ENCODE results near the gene PLCB4.

The PLCB4 gene

GRCh38 chr20:9454791-9455190 is 385.9 kb downstream of the PLCB4 start:
- Histone ChIP-seq H3K27me3 (ENCODE audit: control insufficient read depth, insufficient read depth, low read length) (no peaks in the 10 kb centered on the region), H3K36me3 (ENCODE audit: control insufficient read depth, insufficient read depth, low read length) (no peaks in the 10 kb centered on the region), H3K4me1 (ENCODE audit: control insufficient read depth, insufficient read depth, low read length) (no peaks in the 10 kb centered on the region), H3K9me3 (ENCODE audit: control insufficient read depth, insufficient read depth, low read length) (no peaks in the 10 kb centered on the region), H3K27ac (ENCODE audit: low read length) (no peak overlapping the region), H3K4me3 (ENCODE audit: low read length) (no peak overlapping the region)
- no peak for DNase-seq (ENCODE audit: low read depth, low spot score)
- no CpG with 5 or more reads among the region's 2 CpGs for WGBS (ENCODE audit: insufficient coverage, insufficient read length)

- no peaks in the 10 kb centered on the region for H3K27me3 ChIP-seq (ENCODE audit: control insufficient read depth, insufficient read depth, low read length)
- no peaks in the 10 kb centered on the region for H3K36me3 ChIP-seq (ENCODE audit: control insufficient read depth, insufficient read depth, low read length)
- H3K4me1 ChIP-seq (ENCODE audit: control insufficient read depth, insufficient read depth, low read length), result no peaks in the 10 kb centered on the region
- WGBS (ENCODE audit: insufficient coverage, insufficient read length), result no CpG with 5 or more reads among the region's 2 CpGs
- H3K27ac ChIP-seq (ENCODE audit: low read length), result no peak overlapping the region
- no peaks in the 10 kb centered on the region for H3K9me3 ChIP-seq (ENCODE audit: control insufficient read depth, insufficient read depth, low read length)
- DNase-seq (ENCODE audit: low read depth, low spot score), result no peak
- no peak overlapping the region for H3K4me3 ChIP-seq (ENCODE audit: low read length)
These were observed 388.2 kb downstream of the PLCB4 start for GRCh38 chr20:9457136-9457535.

DNA sequence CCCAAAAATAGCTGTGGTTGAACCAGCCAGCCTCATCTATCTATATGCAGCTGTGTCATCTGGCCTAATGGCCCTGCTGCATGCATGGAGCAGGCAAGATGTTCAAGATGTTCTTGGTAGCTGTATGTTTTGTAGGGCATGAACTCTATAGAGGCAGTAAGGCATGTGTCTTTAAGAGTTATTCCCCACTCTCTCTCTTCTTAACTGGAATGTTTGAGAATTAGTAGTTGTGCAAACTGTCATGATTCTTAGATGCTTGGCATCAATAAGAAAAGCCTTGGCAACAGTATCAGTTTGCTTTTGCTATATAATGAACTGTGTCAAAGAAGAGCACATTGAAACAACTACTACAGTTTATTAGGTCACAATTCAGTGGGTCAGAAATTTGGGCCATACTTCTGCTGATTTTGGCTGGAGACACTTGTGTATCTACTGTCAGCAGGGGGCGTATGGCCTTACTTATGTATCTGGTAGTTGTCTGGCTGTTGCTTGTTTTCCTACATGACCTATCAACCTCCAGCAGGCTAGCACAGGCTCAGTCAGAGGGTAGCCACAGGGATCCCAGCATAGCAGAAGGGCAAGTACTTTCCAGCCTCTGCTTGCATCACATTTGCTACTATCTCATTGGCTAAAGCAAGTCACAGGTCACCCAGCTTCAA is 389.4 kb downstream of the PLCB4 start:
- H3K27me3 ChIP-seq (ENCODE audit: control insufficient read depth, insufficient read depth, low read length), result no peaks in the 10 kb centered on the region
- H3K4me3 ChIP-seq (ENCODE audit: low read length), result no peak overlapping the region
- H3K9me3 ChIP-seq (ENCODE audit: control insufficient read depth, insufficient read depth, low read length), result no peaks in the 10 kb centered on the region
- WGBS (ENCODE audit: insufficient coverage, insufficient read length), result no CpG with 5 or more reads among the region's 1 CpG
- H3K27ac ChIP-seq (ENCODE audit: low read length), result no peak overlapping the region
- no peaks in the 10 kb centered on the region for H3K36me3 ChIP-seq (ENCODE audit: control insufficient read depth, insufficient read depth, low read length)
- peak; percentile 16 for DNase-seq (ENCODE audit: low read depth, low spot score)
- H3K4me1 ChIP-seq (ENCODE audit: control insufficient read depth, insufficient read depth, low read length), result no peaks in the 10 kb centered on the region

DNA sequence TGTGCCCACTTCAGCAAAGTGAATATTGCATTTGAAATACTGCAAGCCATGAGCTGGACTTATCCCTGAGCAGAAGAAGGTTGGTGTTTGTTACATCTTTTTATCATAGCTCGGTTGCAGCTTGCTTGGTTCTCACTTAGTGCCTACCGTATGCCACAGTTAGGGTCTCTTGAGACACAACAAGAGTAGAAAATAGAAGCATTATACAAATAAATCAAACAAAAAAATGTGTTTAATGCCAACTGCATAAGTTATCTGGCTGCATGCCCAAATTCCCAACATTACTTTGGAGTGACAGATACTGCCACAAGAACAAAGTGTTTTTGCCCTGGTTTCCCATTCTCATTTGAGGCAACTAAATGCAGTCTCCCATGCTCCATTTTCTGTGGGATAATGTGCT is 391.6 kb downstream of the PLCB4 start:
- Histone ChIP-seq H3K27me3 (ENCODE audit: control insufficient read depth, insufficient read depth, low read length) (no peaks in the 10 kb centered on the region), H3K27ac (ENCODE audit: low read length) (no peak overlapping the region), H3K4me3 (ENCODE audit: low read length) (no peak overlapping the region), H3K36me3 (ENCODE audit: control insufficient read depth, insufficient read depth, low read length) (no peaks in the 10 kb centered on the region), H3K9me3 (ENCODE audit: control insufficient read depth, insufficient read depth, low read length) (no peaks in the 10 kb centered on the region), H3K4me1 (ENCODE audit: control insufficient read depth, insufficient read depth, low read length) (no peaks in the 10 kb centered on the region)
- no peak for DNase-seq (ENCODE audit: low read depth, low spot score)
- WGBS (ENCODE audit: insufficient coverage, insufficient read length), result no CpG with 5 or more reads among the region's 2 CpGs

GRCh38 chr20:9467995-9468394 is 399.1 kb downstream of the PLCB4 start:
- no peaks in the 10 kb centered on the region for H3K4me1 ChIP-seq (ENCODE audit: control insufficient read depth, insufficient read depth, low read length)
- H3K9me3 ChIP-seq (ENCODE audit: control insufficient read depth, insufficient read depth, low read length), result no peaks in the 10 kb centered on the region
- no peaks in the 10 kb centered on the region for H3K27me3 ChIP-seq (ENCODE audit: control insufficient read depth, insufficient read depth, low read length)
- H3K36me3 ChIP-seq (ENCODE audit: control insufficient read depth, insufficient read depth, low read length), result no peaks in the 10 kb centered on the region
- H3K27ac ChIP-seq (ENCODE audit: low read length), result no peak overlapping the region
- no peak overlapping the region for H3K4me3 ChIP-seq (ENCODE audit: low read length)
- DNase-seq (ENCODE audit: low read depth, low spot score), result peak; percentile 4
- no CpG with 5 or more reads among the region's 3 CpGs for WGBS (ENCODE audit: insufficient coverage, insufficient read length)

DNA sequence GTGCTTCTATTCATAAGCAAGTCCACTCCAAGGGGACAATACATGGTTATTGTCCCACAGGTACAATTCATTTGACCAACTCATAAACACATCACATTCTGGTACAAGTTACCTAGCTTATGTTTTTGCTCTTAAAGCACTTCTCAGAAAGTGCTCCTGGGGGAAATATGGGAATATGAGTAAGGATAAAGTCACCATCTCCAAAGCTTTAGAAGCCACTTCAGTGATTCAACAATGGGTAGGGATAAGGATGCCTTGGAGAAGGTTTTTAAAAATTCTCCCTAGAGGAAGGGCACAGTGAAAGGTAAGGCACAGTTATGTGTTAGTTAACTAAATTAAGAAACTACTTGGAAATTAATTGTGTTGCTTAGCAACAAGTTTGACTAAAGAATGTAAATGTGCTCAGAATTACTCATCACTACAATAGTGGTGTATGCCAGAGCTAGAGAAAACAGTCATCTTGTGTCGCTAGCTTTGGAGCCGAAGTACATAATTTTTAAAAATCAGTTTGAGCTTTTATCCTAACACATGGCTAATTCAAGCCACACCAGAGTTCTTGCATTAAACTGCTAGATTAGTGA is 406.0 kb downstream of the PLCB4 start:
- no peaks in the 10 kb centered on the region for H3K9me3 ChIP-seq (ENCODE audit: control insufficient read depth, insufficient read depth, low read length)
- H3K36me3 ChIP-seq (ENCODE audit: control insufficient read depth, insufficient read depth, low read length), result no peaks in the 10 kb centered on the region
- H3K4me3 ChIP-seq (ENCODE audit: low read length), result no peak overlapping the region
- no peaks in the 10 kb centered on the region for H3K4me1 ChIP-seq (ENCODE audit: control insufficient read depth, insufficient read depth, low read length)
- no peak overlapping the region for H3K27ac ChIP-seq (ENCODE audit: low read length)
- no CpG with 5 or more reads among the region's 2 CpGs for WGBS (ENCODE audit: insufficient coverage, insufficient read length)
- H3K27me3 ChIP-seq (ENCODE audit: control insufficient read depth, insufficient read depth, low read length), result no peaks in the 10 kb centered on the region
- no peak for DNase-seq (ENCODE audit: low read depth, low spot score)

GRCh38 chr20:9475456-9475855 is 406.6 kb downstream of the PLCB4 start:
- no peaks in the 10 kb centered on the region for H3K4me1 ChIP-seq (ENCODE audit: control insufficient read depth, insufficient read depth, low read length)
- DNase-seq (ENCODE audit: low read depth, low spot score), result no peak
- no peaks in the 10 kb centered on the region for H3K27me3 ChIP-seq (ENCODE audit: control insufficient read depth, insufficient read depth, low read length)
- no peaks in the 10 kb centered on the region for H3K9me3 ChIP-seq (ENCODE audit: control insufficient read depth, insufficient read depth, low read length)
- H3K4me3 ChIP-seq (ENCODE audit: low read length), result no peak overlapping the region
- no peak overlapping the region for H3K27ac ChIP-seq (ENCODE audit: low read length)
- H3K36me3 ChIP-seq (ENCODE audit: control insufficient read depth, insufficient read depth, low read length), result no peaks in the 10 kb centered on the region

DNA sequence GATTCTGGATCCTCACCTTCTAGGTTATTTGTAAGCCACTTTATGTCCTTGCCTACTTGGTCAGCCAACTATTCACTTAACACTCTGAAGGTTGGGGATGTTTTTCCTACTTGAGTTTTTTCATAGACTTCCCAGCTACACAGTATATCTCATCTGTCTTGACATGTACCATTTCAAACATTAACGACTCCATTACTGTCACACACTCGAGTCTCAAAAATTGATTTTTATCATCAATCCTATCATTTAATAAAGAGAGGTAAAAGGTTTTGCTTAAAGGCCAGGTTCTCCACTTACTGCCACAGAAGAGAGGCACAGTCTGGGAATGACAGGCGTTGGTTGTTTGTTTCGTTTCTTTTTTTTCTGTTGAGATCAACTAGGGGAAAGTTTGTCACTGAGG is 407.3 kb downstream of the PLCB4 start:
- WGBS (ENCODE audit: insufficient coverage, insufficient read length), result 100% methylated on average over 2 of the region's 4 CpGs
- Histone ChIP-seq H3K4me3 (ENCODE audit: low read length) (no peak overlapping the region), H3K36me3 (ENCODE audit: control insufficient read depth, insufficient read depth, low read length) (no peaks in the 10 kb centered on the region), H3K4me1 (ENCODE audit: control insufficient read depth, insufficient read depth, low read length) (no peaks in the 10 kb centered on the region), H3K9me3 (ENCODE audit: control insufficient read depth, insufficient read depth, low read length) (no peaks in the 10 kb centered on the region), H3K27ac (ENCODE audit: low read length) (no peak overlapping the region), H3K27me3 (ENCODE audit: control insufficient read depth, insufficient read depth, low read length) (no peaks in the 10 kb centered on the region)
- DNase-seq (ENCODE audit: low read depth, low spot score), result no peak

GRCh38 chr20:9476637-9477036 is 407.8 kb downstream of the PLCB4 start:
- H3K27me3 ChIP-seq (ENCODE audit: control insufficient read depth, insufficient read depth, low read length), result no peaks in the 10 kb centered on the region
- no CpG with 5 or more reads among the region's 7 CpGs for WGBS (ENCODE audit: insufficient coverage, insufficient read length)
- H3K9me3 ChIP-seq (ENCODE audit: control insufficient read depth, insufficient read depth, low read length), result no peaks in the 10 kb centered on the region
- no peaks in the 10 kb centered on the region for H3K4me1 ChIP-seq (ENCODE audit: control insufficient read depth, insufficient read depth, low read length)
- H3K27ac ChIP-seq (ENCODE audit: low read length), result no peak overlapping the region
- DNase-seq (ENCODE audit: low read depth, low spot score), result no peak
- no peaks in the 10 kb centered on the region for H3K36me3 ChIP-seq (ENCODE audit: control insufficient read depth, insufficient read depth, low read length)
- no peak overlapping the region for H3K4me3 ChIP-seq (ENCODE audit: low read length)

DNA sequence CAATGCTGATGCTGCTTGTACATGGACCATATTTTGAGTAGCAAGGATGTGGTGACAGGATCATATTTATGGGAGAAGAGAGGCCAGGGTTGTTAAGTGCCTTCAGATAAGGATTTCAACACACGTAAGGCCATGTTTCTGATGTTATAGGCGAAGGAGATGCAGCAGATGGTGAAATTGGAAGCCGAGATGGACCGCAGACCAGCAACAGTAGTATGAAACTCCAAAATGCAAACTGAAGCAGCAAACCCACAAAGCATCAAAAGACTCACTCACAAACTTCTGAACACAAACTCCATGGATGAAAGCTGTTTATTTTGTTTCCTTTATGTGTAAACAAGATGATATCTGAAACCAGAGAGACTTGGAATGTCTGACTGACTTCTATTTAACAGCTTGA is 409.9 kb downstream of the PLCB4 start:
- DNase-seq (ENCODE audit: low read depth, low spot score), result no peak
- H3K27me3 ChIP-seq (ENCODE audit: control insufficient read depth, insufficient read depth, low read length), result no peaks in the 10 kb centered on the region

GRCh38 chr20:9480066-9480465 is 411.2 kb downstream of the PLCB4 start:
- WGBS (ENCODE audit: insufficient coverage, insufficient read length), result no CpG with 5 or more reads among the region's 4 CpGs
- no peaks in the 10 kb centered on the region for H3K9me3 ChIP-seq (ENCODE audit: control insufficient read depth, insufficient read depth, low read length)
- no peak for DNase-seq (ENCODE audit: low read depth, low spot score)
- no peak overlapping the region for H3K27ac ChIP-seq (ENCODE audit: low read length)
- H3K36me3 ChIP-seq (ENCODE audit: control insufficient read depth, insufficient read depth, low read length), result no peaks in the 10 kb centered on the region
- no peaks in the 10 kb centered on the region for H3K4me1 ChIP-seq (ENCODE audit: control insufficient read depth, insufficient read depth, low read length)
- H3K27me3 ChIP-seq (ENCODE audit: control insufficient read depth, insufficient read depth, low read length), result no peaks in the 10 kb centered on the region
- no peak overlapping the region for H3K4me3 ChIP-seq (ENCODE audit: low read length)

More for the DNA sequence above, 409.9 kb downstream of the PLCB4 start:
- Histone ChIP-seq H3K9me3 (ENCODE audit: control insufficient read depth, insufficient read depth, low read length) (no peaks in the 10 kb centered on the region), H3K27ac (ENCODE audit: low read length) (no peak overlapping the region), H3K36me3 (ENCODE audit: control insufficient read depth, insufficient read depth, low read length) (no peaks in the 10 kb centered on the region), H3K4me1 (ENCODE audit: control insufficient read depth, insufficient read depth, low read length) (no peaks in the 10 kb centered on the region), H3K4me3 (ENCODE audit: low read length) (no peak overlapping the region)
- WGBS (ENCODE audit: insufficient coverage, insufficient read length), result no CpG with 5 or more reads among the region's 4 CpGs
